Right hindlimb (tissue), 1 donor: Measurements from ENCODE around the gene EDC4.
A peak's percentile ranks its signal among the peaks of the same experiment; 100 is the strongest.
"Not testable (repeated sequence)": the region's sequence is repeated elsewhere in the genome, so short reads cannot be mapped to it uniquely, and the experiment has no call there.

Source experiments
- DNase-seq: peaks from one replicate; pipeline ENCODE4 v3.0.0-alpha.2; 2018

The EDC4 gene

GRCh38 chr16:67872631-67873434 is at the start of gene EDC4:
TSS of gene EDC4 (plus strand) at chr16:67873052. CDS start at chr16:67873262, 210 bp downstream.
- DNase-seq: peak; percentile 83

- no peak for DNase-seq
Measured at GRCh38 chr16:67825119-67825518, 47.7 kb upstream of the EDC4 start.

- no peak for DNase-seq
Measured at GRCh38 chr16:67825906-67826305, 46.9 kb upstream of the EDC4 start.

- no peak for DNase-seq
Measured at GRCh38 chr16:67828651-67829050, 44.2 kb upstream of the EDC4 start.

- peak; percentile 51 for DNase-seq
Measured at GRCh38 chr16:67833030-67833414, 39.8 kb upstream of the EDC4 start.

- DNase-seq: peak; percentile 97
Measured at GRCh38 chr16:67833415-67834241, 39.2 kb upstream of the EDC4 start.

GRCh38 chr16:67834242-67834614 is 38.6 kb upstream of the EDC4 start:
- DNase-seq: no peak

- DNase-seq: not testable (repeated sequence)
Measured at GRCh38 chr16:67837190-67837589, 35.7 kb upstream of the EDC4 start.

GRCh38 chr16:67837811-67838210 is 35.0 kb upstream of the EDC4 start:
- no peak for DNase-seq

GRCh38 chr16:67841198-67841815 is 31.5 kb upstream of the EDC4 start:
- no peak for DNase-seq

- peak; percentile 97 for DNase-seq
Measured at GRCh38 chr16:67841816-67842508, 30.9 kb upstream of the EDC4 start, which contains the start of gene THAP11. TSS of gene THAP11 (plus strand) at chr16:67842320. CDS start at chr16:67842555, 235 bp downstream.

GRCh38 chr16:67842509-67843342 is 30.1 kb upstream of the EDC4 start:
- DNase-seq: peak; percentile 64

GRCh38 chr16:67843343-67843765 is 29.5 kb upstream of the EDC4 start:
- DNase-seq: no peak

- no peak for DNase-seq
Measured at GRCh38 chr16:67844497-67844896, 28.4 kb upstream of the EDC4 start.

- DNase-seq: no peak
Measured at GRCh38 chr16:67845291-67846062, 27.4 kb upstream of the EDC4 start.

GRCh38 chr16:67846063-67846319 is 26.9 kb upstream of the EDC4 start:
- DNase-seq: no peak

- DNase-seq: peak; percentile 98
Measured at GRCh38 chr16:67846320-67847063, 26.4 kb upstream of the EDC4 start, which contains the start of gene NUTF2. TSS of gene NUTF2 (plus strand) at chr16:67846933. CDS start at chr16:67865131, 18,198 bp downstream.

- peak; percentile 27 for DNase-seq
Measured at GRCh38 chr16:67847064-67847861, 25.6 kb upstream of the EDC4 start, which contains the start of gene CENPT. TSS of gene CENPT (minus strand) at chr16:67847693. CDS start at chr16:67833859, 13,834 bp downstream.

- DNase-seq: no peak
Measured at GRCh38 chr16:67848118-67848517, 24.7 kb upstream of the EDC4 start.
